B cell (primary cell): ENCODE measurements around the gene EXOC4. TPM values are rescaled to one million over a fixed set of nuclear protein-coding genes. Genes with fewer than 3 reads are reported as not detected.

Experiments used
- ATAC-seq: fragments of 200-7000 bp; cut with Tn5 transposase; one replicate; pipeline ENCODE4 v1.10.0; 2021; ENCODE audit warnings: low read depth, mild to moderate bottlenecking, moderate number of reproducible peaks, moderate library complexity
- CTCF ChIA-PET: fragments of 350-600 bp; sonication (Branson Sonifier 250); formaldehyde crosslinking; loops from one replicate; lab custom pipeline; 2021; ENCODE audit warnings: antibody characterized with exemption, inconsistent platforms; lab: Charles Lee
- POLR2A ChIA-PET: fragments of 350-600 bp; sonication (Branson Sonifier 250); formaldehyde crosslinking; loops from one replicate; lab custom pipeline; 2021; ENCODE audit warnings: antibody characterized with exemption; lab: Charles Lee
- DNase-seq: peaks from one replicate; pipeline ENCODE4 v3.0.0; 2013
- H2AFZ ChIP-seq: 2 replicates; pipeline ENCODE4 v1.6.1; 2012; ENCODE audit warnings: mild to moderate bottlenecking, low read depth, low read length; ENCODE audit not compliant: insufficient read depth, poor library complexity, severe bottlenecking
- H3K27ac ChIP-seq, 2 donors: 1 replicate in 1 of 2; 2 replicates in 1 of 2; pipeline ENCODE4 v1.5.1; 2012 to 2013; ENCODE audit warnings: low read length in 2 of 2, mild to moderate bottlenecking in 2 of 2, moderate library complexity in 1 of 2
- H3K27me3 ChIP-seq, 4 experiments: fragments of 200-600 bp in 1 of 4; sonication (generic) in 1 of 4; replicated peaks in 1 of 4; 1 replicate in 2 of 4; 2 replicates in 2 of 4; pipeline versions ENCODE4 v1.6.1 to v1.7.0; 2013 to 2016; ENCODE audit warnings: low read length in 3 of 4, mild to moderate bottlenecking in 2 of 4, mixed read lengths in 1 of 4, moderate library complexity in 1 of 4; ENCODE audit not compliant: insufficient read depth in 4 of 4, control insufficient read depth in 3 of 4; ENCODE audit errors: control extremely low read depth in 1 of 4
- H3K36me3 ChIP-seq, 2 experiments: replicated peaks in 1 of 2; 1 replicate in 1 of 2; 2 replicates in 1 of 2; pipeline versions ENCODE4 v1.6.1 to v1.7.1; 2013; ENCODE audit warnings: low read length in 1 of 2; ENCODE audit not compliant: insufficient read depth in 2 of 2, control insufficient read depth in 1 of 2; ENCODE audit errors: control extremely low read depth in 1 of 2, extremely low read depth in 1 of 2
- H3K4me1 ChIP-seq, 2 donors: fragments of 200-600 bp in 1 of 2; sonication (generic) in 1 of 2; 1 replicate in 1 of 2; 2 replicates in 1 of 2; pipeline versions ENCODE4 v1.5.1 to v1.6.1; 2013 to 2017; ENCODE audit warnings: low read length in 2 of 2; ENCODE audit not compliant: control insufficient read depth in 2 of 2, insufficient read depth in 2 of 2
- H3K4me2 ChIP-seq: replicated peaks from 2 replicates; pipeline ENCODE3; 2012; ENCODE audit warnings: mild to moderate bottlenecking, low read depth, low read length; ENCODE audit not compliant: poor library complexity, severe bottlenecking
- H3K4me3 ChIP-seq, 5 experiments: fragments of 200-600 bp in 1 of 5; sonication (generic) in 1 of 5; 1 replicate in 3 of 5; 2 replicates in 2 of 5; pipeline versions ENCODE4 v1.5.1 to v1.7.0; 2011 to 2016; ENCODE audit warnings: low read length in 4 of 5, mild to moderate bottlenecking in 4 of 5, low read depth in 2 of 5, control low read depth in 1 of 5, moderate library complexity in 1 of 5; ENCODE audit not compliant: insufficient read depth in 1 of 5; ENCODE audit errors: control extremely low read depth in 1 of 5, extremely low read depth in 1 of 5
- H3K79me2 ChIP-seq: fragments of 200-600 bp; sonication (generic); one replicate; pipeline ENCODE4 v1.6.0; 2016; ENCODE audit warnings: low read length; ENCODE audit not compliant: control insufficient read depth, insufficient read depth
- H3K9ac ChIP-seq: fragments of 200-600 bp; sonication (generic); 2 replicates; pipeline ENCODE4 v1.6.1; 2017; ENCODE audit warnings: mild to moderate bottlenecking, low read length, moderate library complexity
- H3K9me3 ChIP-seq, 3 donors: one replicate each; pipeline versions ENCODE4 v1.6.1 to v1.7.1; 2013; ENCODE audit warnings: low read length in 2 of 3; ENCODE audit not compliant: control insufficient read depth in 2 of 3, insufficient read depth in 1 of 3; ENCODE audit errors: control extremely low read depth in 1 of 3
- H4K20me1 ChIP-seq: 2 replicates; pipeline ENCODE4 v1.6.0; 2012; ENCODE audit warnings: mild to moderate bottlenecking, low read length; ENCODE audit not compliant: insufficient read depth, control insufficient read depth, poor library complexity, severe bottlenecking
- H3K27ac Mint-ChIP-seq: one replicate; pipeline ENCODE4 v1.8.0; 2021; ENCODE audit warnings: mixed read lengths
- H3K27me3 Mint-ChIP-seq: one replicate; pipeline ENCODE4 v1.8.0; 2021; ENCODE audit warnings: mixed read lengths
- H3K4me1 Mint-ChIP-seq: one replicate; pipeline ENCODE4 v1.8.0; 2021; ENCODE audit warnings: mixed read lengths
- H3K4me3 Mint-ChIP-seq: one replicate; pipeline ENCODE4 v1.8.0; 2021; ENCODE audit warnings: mixed read lengths
- H3K9me3 Mint-ChIP-seq: one replicate; pipeline ENCODE4 v1.8.0; 2022; ENCODE audit warnings: mixed read lengths; ENCODE audit not compliant: insufficient read depth
- EZH2 ChIP-seq: IDR thresholded peaks from 2 replicates; pipeline ENCODE4 v1.6.1; 2012; ENCODE audit warnings: borderline replicate concordance, low read depth, mild to moderate bottlenecking, moderate library complexity, low read length; ENCODE audit not compliant: insufficient read depth, poor library complexity, severe bottlenecking
- WGBS: methylation state at CpG from one replicate; pipeline ENCODE4 v1.1.5; 2013; ENCODE audit warnings: missing lambda C conversion rate; ENCODE audit not compliant: insufficient coverage; 5-methylcytosine and 5-hydroxymethylcytosine counted together
- intact Hi-C: fragments of 100-400 bp; cut with micrococcal nuclease; formaldehyde crosslinking; loops from one replicate; pipeline ENCODE4 v1.10.0; 2022
- polyA plus RNA-seq: library from polyadenylated mRNA; depleted of rRNA; stranded (reverse); fragments of >200 nt; gene quantifications from 2 replicates; pipeline ENCODE4 v1.2.3, GENCODE V29; 2012
- total RNA-seq, 2 donors: library from RNA; stranded (reverse); fragments of 120-200 nt in 1 of 2; gene quantifications; 1 replicate in 1 of 2; 2 replicates in 1 of 2; pipeline versions ENCODE4 v1.2.3 to v1.2.4, GENCODE V29; 2013 to 2022
- TF ChIP-seq, protein P1 (sequence below): fragments of 200-600 bp; IDR thresholded peaks from one replicate; pipeline ENCODE4 v1.8.0; 2022; ENCODE audit warnings: antibody characterized with exemption, mild to moderate bottlenecking

EXOC4 gene
- total and polyA plus RNA-seq, 2 donors (not counting 1 experiment from before 2014, with no cell fraction given), result 16.7 to 135 TPM

DNA sequence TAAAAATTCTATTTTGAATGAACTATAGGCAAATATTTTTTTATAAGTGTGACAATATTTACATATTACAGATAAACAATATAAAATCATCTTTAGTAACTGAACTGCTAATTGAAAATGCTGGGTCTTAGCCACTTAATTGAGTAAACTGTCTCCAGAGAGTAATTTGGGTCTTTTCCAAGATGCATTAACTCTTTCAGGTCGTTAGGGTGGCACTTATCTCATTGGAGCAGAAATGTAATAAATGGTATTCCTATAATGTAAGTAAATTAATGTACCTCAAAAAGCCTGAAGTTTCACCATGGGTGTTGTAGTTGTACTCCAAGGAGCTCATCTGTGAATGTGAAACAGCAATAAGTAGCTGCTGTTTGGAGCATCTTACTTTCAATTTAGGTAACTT is 208.5 kb downstream of the EXOC4 start:
- H3K27ac ChIP-seq, result no peak overlapping the region
- H3K27ac Mint-ChIP-seq, result no peak overlapping the region
- no peaks in the 10 kb centered on the region for H3K27me3 ChIP-seq
- no peak overlapping the region for H3K9ac ChIP-seq
- no peaks in the 10 kb centered on the region for H4K20me1 ChIP-seq
- H3K4me3 Mint-ChIP-seq, result no peak overlapping the region
- no peak overlapping the region for H3K4me3 ChIP-seq
- H3K4me2 ChIP-seq, result no peak overlapping the region
- ChIA-PET CTCF (no interaction called here), POLR2A (no interaction called here)
- no peak for DNase-seq
- peaks cover 0 to 9% (median 8%) of the 10 kb centered on the region in 3 donors for H3K9me3 ChIP-seq
- no peaks in the 10 kb centered on the region for H3K79me2 ChIP-seq
- H3K4me1 ChIP-seq, result no peaks in the 10 kb centered on the region
- H3K9me3 Mint-ChIP-seq, result peaks cover 5% of the 10 kb centered on the region
- intact Hi-C loops, result no loop called here
- no peaks in the 10 kb centered on the region for H3K4me1 Mint-ChIP-seq
- H3K27me3 Mint-ChIP-seq, result no peaks in the 10 kb centered on the region
- TF ChIP-seq EZH2, result no peak
- TF ChIP-seq, protein P1, sequence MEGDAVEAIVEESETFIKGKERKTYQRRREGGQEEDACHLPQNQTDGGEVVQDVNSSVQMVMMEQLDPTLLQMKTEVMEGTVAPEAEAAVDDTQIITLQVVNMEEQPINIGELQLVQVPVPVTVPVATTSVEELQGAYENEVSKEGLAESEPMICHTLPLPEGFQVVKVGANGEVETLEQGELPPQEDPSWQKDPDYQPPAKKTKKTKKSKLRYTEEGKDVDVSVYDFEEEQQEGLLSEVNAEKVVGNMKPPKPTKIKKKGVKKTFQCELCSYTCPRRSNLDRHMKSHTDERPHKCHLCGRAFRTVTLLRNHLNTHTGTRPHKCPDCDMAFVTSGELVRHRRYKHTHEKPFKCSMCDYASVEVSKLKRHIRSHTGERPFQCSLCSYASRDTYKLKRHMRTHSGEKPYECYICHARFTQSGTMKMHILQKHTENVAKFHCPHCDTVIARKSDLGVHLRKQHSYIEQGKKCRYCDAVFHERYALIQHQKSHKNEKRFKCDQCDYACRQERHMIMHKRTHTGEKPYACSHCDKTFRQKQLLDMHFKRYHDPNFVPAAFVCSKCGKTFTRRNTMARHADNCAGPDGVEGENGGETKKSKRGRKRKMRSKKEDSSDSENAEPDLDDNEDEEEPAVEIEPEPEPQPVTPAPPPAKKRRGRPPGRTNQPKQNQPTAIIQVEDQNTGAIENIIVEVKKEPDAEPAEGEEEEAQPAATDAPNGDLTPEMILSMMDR, result no peak
- no peak overlapping the region for H2AFZ ChIP-seq
- ATAC-seq, result no peak
- no peaks in the 10 kb centered on the region for H3K36me3 ChIP-seq
- WGBS, result no CpG with 5 or more reads among the region's 1 CpG

DNA sequence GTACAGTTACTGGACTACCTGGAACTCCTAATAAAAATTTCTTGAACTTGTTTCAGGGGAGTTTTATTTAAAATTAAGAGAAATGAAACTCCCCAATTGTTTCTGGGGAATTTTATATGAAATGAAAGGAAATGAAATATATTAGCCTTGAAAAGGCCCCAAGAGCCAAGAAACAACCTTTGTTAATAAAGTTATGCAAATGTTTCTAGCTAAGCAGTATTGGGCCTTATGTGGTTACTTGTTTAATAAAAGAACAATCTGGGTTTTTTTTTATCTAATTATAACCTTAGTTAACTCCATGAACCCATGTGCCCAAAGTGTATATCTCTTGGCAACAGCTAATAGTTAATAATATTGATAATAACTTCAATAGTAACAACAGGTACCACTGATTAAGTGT is 222.8 kb downstream of the EXOC4 start:
- no peak for DNase-seq
- Histone ChIP-seq H2AFZ (no peak overlapping the region), H3K9ac (no peak overlapping the region), H3K36me3 (peaks cover 3 to 15% of the 10 kb centered on the region in 2 experiments), H3K4me1 (peaks cover 3 to 4% of the 10 kb centered on the region in 2 donors), H3K9me3 (peaks cover 0 to 4% (median 0%) of the 10 kb centered on the region in 3 donors), H3K27me3 (no peaks in the 10 kb centered on the region), H3K27ac (no peak overlapping the region), H3K4me2 (no peak overlapping the region), H3K79me2 (no peaks in the 10 kb centered on the region), H4K20me1 (no peaks in the 10 kb centered on the region), H3K4me3 (no peak overlapping the region)
- H3K4me1 Mint-ChIP-seq, result peaks cover 8% of the 10 kb centered on the region
- no peaks in the 10 kb centered on the region for H3K27me3 Mint-ChIP-seq
- CTCF ChIA-PET, result interaction anchor here (0.7 kb wide), 1 partner anchor 379 kb away, joined by 3 read pairs; no protein-coding TSS in a partner anchor
- POLR2A ChIA-PET, result no interaction called here
- H3K4me3 Mint-ChIP-seq, result no peak overlapping the region
- TF ChIP-seq, protein P1, result no peak
- TF ChIP-seq EZH2, result no peak
- intact Hi-C loops, result no loop called here
- ATAC-seq, result no peak
- H3K27ac Mint-ChIP-seq, result no peak overlapping the region
- H3K9me3 Mint-ChIP-seq, result peaks cover 9% of the 10 kb centered on the region
